Hepatocyte (in vitro differentiated cells): ENCODE measurements around the gene SUGCT.

Source experiments
- EZH2 ChIP-seq: fragments of 200-600 bp; sonication (generic); IDR thresholded peaks from 2 replicates; pipeline ENCODE4 v1.6.1; 2016; ENCODE audit warnings: antibody characterized with exemption, mild to moderate bottlenecking, borderline replicate concordance
- TF ChIP-seq, protein P1 (sequence below): fragments of 200-600 bp; sonication (generic); IDR thresholded peaks from 2 replicates; pipeline ENCODE4 v1.5.1; 2016; ENCODE audit warnings: antibody characterized with exemption, mild to moderate bottlenecking; ENCODE audit not compliant: poor library complexity

DNA sequence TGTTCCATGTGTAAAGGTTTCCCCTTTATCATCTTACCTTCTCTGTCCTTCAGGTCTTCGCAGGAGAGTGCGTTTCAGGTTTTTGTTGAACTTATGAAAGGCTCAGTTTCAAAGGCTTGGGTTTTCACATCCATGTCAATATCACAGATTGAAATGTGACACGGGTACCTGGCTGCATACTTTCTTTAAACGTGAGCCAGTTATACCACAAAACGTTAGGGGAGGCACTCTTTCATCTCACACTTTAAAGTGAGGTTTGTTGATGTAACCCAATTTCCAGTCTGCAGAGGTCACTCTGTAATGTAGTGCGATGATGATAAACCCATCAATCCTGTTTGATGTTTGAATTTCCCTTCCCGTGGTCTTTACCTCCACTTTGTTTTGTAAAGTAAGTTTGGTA is 506.9 kb downstream of the SUGCT start:
- TF ChIP-seq, protein P1, sequence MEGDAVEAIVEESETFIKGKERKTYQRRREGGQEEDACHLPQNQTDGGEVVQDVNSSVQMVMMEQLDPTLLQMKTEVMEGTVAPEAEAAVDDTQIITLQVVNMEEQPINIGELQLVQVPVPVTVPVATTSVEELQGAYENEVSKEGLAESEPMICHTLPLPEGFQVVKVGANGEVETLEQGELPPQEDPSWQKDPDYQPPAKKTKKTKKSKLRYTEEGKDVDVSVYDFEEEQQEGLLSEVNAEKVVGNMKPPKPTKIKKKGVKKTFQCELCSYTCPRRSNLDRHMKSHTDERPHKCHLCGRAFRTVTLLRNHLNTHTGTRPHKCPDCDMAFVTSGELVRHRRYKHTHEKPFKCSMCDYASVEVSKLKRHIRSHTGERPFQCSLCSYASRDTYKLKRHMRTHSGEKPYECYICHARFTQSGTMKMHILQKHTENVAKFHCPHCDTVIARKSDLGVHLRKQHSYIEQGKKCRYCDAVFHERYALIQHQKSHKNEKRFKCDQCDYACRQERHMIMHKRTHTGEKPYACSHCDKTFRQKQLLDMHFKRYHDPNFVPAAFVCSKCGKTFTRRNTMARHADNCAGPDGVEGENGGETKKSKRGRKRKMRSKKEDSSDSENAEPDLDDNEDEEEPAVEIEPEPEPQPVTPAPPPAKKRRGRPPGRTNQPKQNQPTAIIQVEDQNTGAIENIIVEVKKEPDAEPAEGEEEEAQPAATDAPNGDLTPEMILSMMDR, result no peak
- no peak for TF ChIP-seq EZH2
